Chondrocyte (in vitro differentiated cells): ENCODE data around the gene COL6A5. TPM values are rescaled to one million over a fixed set of nuclear protein-coding genes. Genes with fewer than 3 reads are reported as not detected.

Source experiments
- DNase-seq: peaks from one replicate; pipeline ENCODE4 v3.0.0; 2021; ENCODE audit warnings: mixed read lengths, low spot score
- H3K27ac Mint-ChIP-seq: one replicate; pipeline ENCODE4 v1.8.0; 2021; ENCODE audit warnings: mild to moderate bottlenecking, moderate library complexity, mixed read lengths; ENCODE audit not compliant: unreplicated experiment
- H3K27me3 Mint-ChIP-seq: 2 replicates; pipeline ENCODE4 v1.8.0; 2021; ENCODE audit warnings: low read depth, mixed read lengths
- H3K36me3 Mint-ChIP-seq: 2 replicates; pipeline ENCODE4 v1.8.0; 2021; ENCODE audit warnings: low read depth, mixed read lengths
- H3K4me1 Mint-ChIP-seq: 2 replicates; pipeline ENCODE4 v1.8.0; 2021; ENCODE audit warnings: low read depth, mild to moderate bottlenecking, mixed read lengths
- H3K4me3 Mint-ChIP-seq: one replicate; pipeline ENCODE4 v1.8.0; 2021; ENCODE audit warnings: mild to moderate bottlenecking, moderate library complexity, mixed read lengths; ENCODE audit not compliant: unreplicated experiment
- H3K9me3 Mint-ChIP-seq: 2 replicates; pipeline ENCODE4 v1.8.0; 2021; ENCODE audit warnings: low read depth, mixed read lengths
- CTCF ChIP-seq: fragments of 200-600 bp; sonication (generic); IDR thresholded peaks from 2 replicates; pipeline ENCODE4 v1.5.0; 2021; ENCODE audit warnings: antibody characterized with exemption, mild to moderate bottlenecking, moderate library complexity
- total RNA-seq: library from RNA; stranded (reverse); gene quantifications from 3 replicates; pipeline ENCODE4 v1.2.1, GENCODE V29; 2021

The COL6A5 gene
- total RNA-seq, 1 donor from 2014 or later, result not detected

GRCh38 chr3:130509008-130509407 lies 163.5 kb downstream of the COL6A5 start:
- Mint-ChIP-seq H3K4me3 (no peak overlapping the region), H3K4me1 (no peaks in the 10 kb centered on the region), H3K27ac (no peak overlapping the region), H3K36me3 (no peaks in the 10 kb centered on the region), H3K9me3 (peaks cover under 1% of the 10 kb centered on the region), H3K27me3 (peaks cover 25% of the 10 kb centered on the region)
- DNase-seq, result no peak
- TF ChIP-seq CTCF, result no peak

DNA sequence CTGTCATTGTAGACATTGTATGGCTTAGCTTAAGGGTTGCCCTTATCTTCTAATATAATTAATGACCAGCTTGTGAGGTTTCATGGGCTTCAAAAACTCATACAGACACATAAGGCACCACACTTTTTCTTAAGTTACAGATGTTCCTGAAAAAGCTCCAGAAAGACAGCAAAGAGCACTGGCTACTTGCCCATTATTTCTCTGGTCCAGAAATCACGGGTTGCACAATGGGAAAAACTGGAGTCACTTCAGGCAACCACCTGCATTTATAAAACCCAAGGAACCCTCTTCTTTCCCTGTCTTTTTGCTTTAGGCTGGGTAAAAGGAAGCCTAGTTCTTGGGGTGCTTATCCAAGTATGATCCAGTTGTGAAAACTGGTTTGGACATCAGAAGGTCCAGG lies 169.2 kb downstream of the COL6A5 start:
- H3K4me3 Mint-ChIP-seq, result no peak overlapping the region
- H3K27ac Mint-ChIP-seq, result no peak overlapping the region
- TF ChIP-seq CTCF, result no peak
- DNase-seq, result no peak
- peaks cover 39% of the 10 kb centered on the region for H3K27me3 Mint-ChIP-seq
- peaks cover 5% of the 10 kb centered on the region for H3K9me3 Mint-ChIP-seq
- no peaks in the 10 kb centered on the region for H3K36me3 Mint-ChIP-seq
- no peaks in the 10 kb centered on the region for H3K4me1 Mint-ChIP-seq

GRCh38 chr3:130515755-130516154 lies 170.3 kb downstream of the COL6A5 start:
- no peak for TF ChIP-seq CTCF
- H3K27me3 Mint-ChIP-seq, result peaks cover 45% of the 10 kb centered on the region
- H3K9me3 Mint-ChIP-seq, result peaks cover 5% of the 10 kb centered on the region

DNA sequence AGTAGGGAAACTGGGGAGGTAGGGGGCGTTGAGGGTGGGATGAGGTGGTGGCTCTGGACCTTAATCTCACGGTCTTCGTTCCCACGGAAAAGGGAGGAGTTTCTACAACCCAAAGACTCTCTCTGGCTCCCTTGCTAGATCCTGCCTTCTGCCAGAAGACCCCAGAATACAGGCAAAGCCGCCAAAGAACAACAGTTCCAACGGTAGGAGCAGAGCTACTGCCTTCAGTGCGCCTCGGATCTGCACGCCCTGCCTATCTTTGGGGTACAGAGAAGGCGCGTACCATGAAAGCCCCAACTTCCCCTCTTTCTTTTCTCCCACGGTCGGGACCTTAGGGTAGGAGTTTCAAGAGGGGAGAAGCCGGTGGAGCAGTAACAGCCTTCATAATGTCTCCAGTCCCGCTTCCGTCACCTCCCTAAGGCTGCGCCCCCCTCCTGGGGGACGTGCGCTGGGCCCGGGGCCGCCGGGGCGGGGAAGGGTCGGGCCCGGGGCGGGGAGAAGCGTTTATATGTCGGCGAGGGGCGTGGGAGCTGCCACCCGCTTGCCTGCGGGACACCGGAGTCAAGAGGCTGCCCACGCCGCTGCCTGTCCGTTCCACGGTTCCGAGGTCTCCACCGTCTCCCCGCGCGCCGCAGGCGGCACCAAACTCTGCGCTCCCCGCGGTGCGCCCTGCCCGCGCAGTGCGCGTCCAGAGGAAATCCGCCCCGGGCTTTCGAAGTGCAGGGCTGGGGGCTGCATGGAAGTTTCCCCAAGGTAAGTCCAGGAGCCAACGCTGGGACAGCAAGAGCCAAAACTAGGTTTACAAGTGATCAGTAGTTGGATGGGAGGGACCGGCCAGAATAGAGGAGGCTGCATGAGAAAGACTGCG lies 171.4 kb downstream of the COL6A5 start, which contains the start of gene COL6A6:
Gene COL6A6 (plus strand): TSS at position 533 of the 868 bp plus-strand sequence. CDS start 43,188 bp downstream, outside the sequence.
- Mint-ChIP-seq H3K36me3 (no peaks in the 10 kb centered on the region), H3K4me3 (no peak within 1 kb of the TSS), H3K4me1 (no peaks in the 10 kb centered on the region), H3K27ac (no peak within 1 kb of the TSS), H3K9me3 (peaks cover 5% of the 10 kb centered on the region), H3K27me3 (peaks cover 51% of the 10 kb centered on the region)
- TF ChIP-seq CTCF, result no peak
- peak; percentile 71 for DNase-seq

More at GRCh38 chr3:130515755-130516154, 170.3 kb downstream of the COL6A5 start:
- H3K4me3 Mint-ChIP-seq, result no peak overlapping the region
- no peaks in the 10 kb centered on the region for H3K36me3 Mint-ChIP-seq
- no peak overlapping the region for H3K27ac Mint-ChIP-seq
- no peaks in the 10 kb centered on the region for H3K4me1 Mint-ChIP-seq
- no peak for DNase-seq

GRCh38 chr3:130517602-130518001 lies 172.1 kb downstream of the COL6A5 start:
- H3K4me1 Mint-ChIP-seq, result no peaks in the 10 kb centered on the region
- H3K4me3 Mint-ChIP-seq, result no peak overlapping the region
- no peak overlapping the region for H3K27ac Mint-ChIP-seq
- no peaks in the 10 kb centered on the region for H3K36me3 Mint-ChIP-seq
- H3K27me3 Mint-ChIP-seq, result peaks cover 56% of the 10 kb centered on the region
- peaks cover 5% of the 10 kb centered on the region for H3K9me3 Mint-ChIP-seq
- DNase-seq, result no peak
- no peak for TF ChIP-seq CTCF
